ENCODE results near the gene MYOM1. TPM values are rescaled to one million over a fixed set of nuclear protein-coding genes. Genes with fewer than 3 reads are reported as not detected.
A peak's percentile ranks its signal among the peaks of the same experiment; 100 is the strongest.

Gene MYOM1
- total RNA-seq, 2 experiments from 2014 or later = 0.74 to 1.5 TPM

GRCh38 chr18:3246635-3247239, 27.0 kb upstream of the MYOM1 start:
- Histone ChIP-seq H3K36me3 (ENCODE audit: insufficient read depth, low read length) (peaks cover 17% of the 10 kb centered on the region), H3K27me3 (ENCODE audit: control insufficient read depth in 1 of 2, insufficient read depth in 2 of 2, low read length in 2 of 2) (no peaks in the 10 kb centered on the region), H3K4me1 (ENCODE audit: insufficient read depth, low read length) (peaks cover 32% of the 10 kb centered on the region), H3K4me3 (ENCODE audit: low read length) (peak overlapping the region; percentile 84), H3K27ac (ENCODE audit: low read depth in 1 of 2, low read length in 2 of 2) (peak overlapping the region; percentile 84 to 92), H3K9me3 (ENCODE audit: control insufficient read depth in 1 of 2, insufficient read depth in 1 of 2, low read length in 2 of 2) (peaks cover 0 to 5% of the 10 kb centered on the region in 2 experiments)
- POLR2A ChIA-PET = interaction anchor here (0.5 to 9.2 kb wide), 39 partner anchors 9 to 657 kb away, joined by 3 to 286 read pairs (median 5); partner anchors contain the start of genes LPIN2, MYL12B, SMCHD1 and TGIF1
- CTCF ChIA-PET = interaction anchor here (0.6 to 3.2 kb wide), 44 partner anchors 9 to 673 kb away, joined by 3 to 24 read pairs (median 4); partner anchors contain the start of gene LPIN2
- TF ChIP-seq CTCF (IDR thresholded peaks at IDR 0.05) = no peak
- Mint-ChIP-seq H3K27ac (peak overlapping the region; percentile 100), H3K9me3 (no peaks in the 10 kb centered on the region), H3K36me3 (ENCODE audit: low read depth) (peaks cover 46% of the 10 kb centered on the region), H3K27me3 (no peaks in the 10 kb centered on the region), H3K4me1 (ENCODE audit: low read depth) (peaks cover 34% of the 10 kb centered on the region), H3K4me3 (peak overlapping the region; percentile 93)
- DNase-seq (peak in 1 of 14 experiments; percentile 17), ATAC-seq (ENCODE audit: poor library complexity) (no peak)
- intact Hi-C loops (cut with DNase I, micrococcal nuclease) = loop anchor here (1.0 to 10.0 kb wide), 9 partner anchors 15 to 672 kb away; partner anchors contain the start of genes LPIN2 (in 1 of the 2), METTL4 (in 1 of the 2), MYL12B (in 1 of the 2) and NDC80 (in 1 of the 2)

GRCh38 chr18:3245853-3246634, 26.3 kb upstream of the MYOM1 start:
- H3K27me3 ChIP-seq (ENCODE audit: control insufficient read depth in 1 of 2, insufficient read depth in 2 of 2, low read length in 2 of 2) = no peaks in the 10 kb centered on the region
- peak overlapping the region; percentile 100 for H3K27ac Mint-ChIP-seq
- peaks cover 40% of the 10 kb centered on the region for H3K36me3 Mint-ChIP-seq (ENCODE audit: low read depth)
- peak; percentile 72 for TF ChIP-seq CTCF (IDR thresholded peaks at IDR 0.05)
- peaks cover 29% of the 10 kb centered on the region for H3K4me1 Mint-ChIP-seq (ENCODE audit: low read depth)
- CTCF ChIA-PET = interaction anchor here (0.6 to 2.8 kb wide), 45 partner anchors 9 to 673 kb away, joined by 3 to 24 read pairs (median 4); partner anchors contain the start of gene LPIN2
- DNase-seq (peak; percentile 57 to 89 (median 70)), ATAC-seq (ENCODE audit: poor library complexity) (peak; percentile 57)
- no peaks in the 10 kb centered on the region for H3K27me3 Mint-ChIP-seq
- POLR2A ChIA-PET = interaction anchor here (0.5 to 9.2 kb wide), 27 partner anchors 10 to 657 kb away, joined by 3 to 286 read pairs (median 4); partner anchors contain the start of genes LPIN2, MYL12B and TGIF1
- H3K4me3 ChIP-seq (ENCODE audit: low read length) = peak overlapping the region; percentile 84
- peak overlapping the region; percentile 84 to 92 for H3K27ac ChIP-seq (ENCODE audit: low read depth in 1 of 2, low read length in 2 of 2)
- peaks cover 32% of the 10 kb centered on the region for H3K4me1 ChIP-seq (ENCODE audit: insufficient read depth, low read length)
- peaks cover 14% of the 10 kb centered on the region for H3K36me3 ChIP-seq (ENCODE audit: insufficient read depth, low read length)
- peaks cover 0 to 12% of the 10 kb centered on the region in 2 experiments for H3K9me3 ChIP-seq (ENCODE audit: control insufficient read depth in 1 of 2, insufficient read depth in 1 of 2, low read length in 2 of 2)
- intact Hi-C loops (cut with DNase I, micrococcal nuclease) = loop anchor here (1.0 to 10.0 kb wide), 9 partner anchors 95 to 671 kb away; partner anchors contain the start of genes LPIN2 (in 1 of the 2), METTL4 (in 1 of the 2) and NDC80 (in 1 of the 2)
- no peaks in the 10 kb centered on the region for H3K9me3 Mint-ChIP-seq
- peak overlapping the region; percentile 93 for H3K4me3 Mint-ChIP-seq

GRCh38 chr18:3245185-3245564, 25.4 kb upstream of the MYOM1 start:
- CTCF ChIA-PET = interaction anchor here (0.9 to 2.8 kb wide), 15 partner anchors 11 to 421 kb away, joined by 3 to 24 read pairs (median 5); no protein-coding TSS in a partner anchor
- POLR2A ChIA-PET = interaction anchor here (0.7 to 9.2 kb wide), 11 partner anchors 11 to 349 kb away, joined by 3 to 286 read pairs (median 4); partner anchors contain the start of genes MYL12B and TGIF1
- Mint-ChIP-seq H3K4me1 (ENCODE audit: low read depth) (peaks cover 22% of the 10 kb centered on the region), H3K4me3 (peak overlapping the region; percentile 75), H3K27me3 (no peaks in the 10 kb centered on the region), H3K36me3 (ENCODE audit: low read depth) (peaks cover 42% of the 10 kb centered on the region), H3K27ac (peak overlapping the region; percentile 100), H3K9me3 (no peaks in the 10 kb centered on the region)
- Histone ChIP-seq H3K9me3 (ENCODE audit: control insufficient read depth in 1 of 2, insufficient read depth in 1 of 2, low read length in 2 of 2) (peaks cover 0 to 12% of the 10 kb centered on the region in 2 experiments), H3K4me3 (ENCODE audit: low read length) (peak overlapping the region; percentile 84), H3K36me3 (ENCODE audit: insufficient read depth, low read length) (peaks cover 10% of the 10 kb centered on the region), H3K27me3 (ENCODE audit: control insufficient read depth in 1 of 2, insufficient read depth in 2 of 2, low read length in 2 of 2) (no peaks in the 10 kb centered on the region), H3K27ac (ENCODE audit: low read depth in 1 of 2, low read length in 2 of 2) (no peak overlapping the region), H3K4me1 (ENCODE audit: insufficient read depth, low read length) (peaks cover 32% of the 10 kb centered on the region)
- no peak for TF ChIP-seq CTCF (IDR thresholded peaks at IDR 0.05)
- intact Hi-C loops (cut with DNase I, micrococcal nuclease) = loop anchor here (2.0 to 10.0 kb wide), 4 partner anchors 183 to 670 kb away; partner anchors contain the start of genes METTL4 (in 1 of the 2) and NDC80 (in 1 of the 2)
- DNase-seq = no peak
- ATAC-seq (ENCODE audit: poor library complexity) = no peak

All from CD4-positive, alpha-beta T cell (primary cell).